CD4-positive, alpha-beta T cell (primary cell): ENCODE measurements around the gene AP1M1. TPM values are rescaled to one million over a fixed set of nuclear protein-coding genes. Genes with fewer than 3 reads are reported as not detected.

Experiments
- ATAC-seq: fragments of 200-7000 bp; cut with Tn5 transposase; one replicate; pipeline ENCODE4 v1.10.0; 2022; ENCODE audit warnings: mild to moderate bottlenecking; ENCODE audit not compliant: poor library complexity
- CTCF ChIA-PET: fragments of 350-600 bp; sonication (Branson Sonifier 250); formaldehyde crosslinking; loops from one replicate; lab custom pipeline; 2021; ENCODE audit warnings: antibody characterized with exemption, inconsistent platforms; lab: Charles Lee
- POLR2A ChIA-PET: fragments of 350-600 bp; sonication (Branson Sonifier 250); formaldehyde crosslinking; loops from one replicate; lab custom pipeline; 2021; ENCODE audit warnings: antibody characterized with exemption, inconsistent platforms; lab: Charles Lee
- DNase-seq, 14 experiments: peaks; one replicate each; pipeline ENCODE4 v3.0.0-alpha.2; 2013 to 2020; ENCODE audit warnings: mixed read lengths in 2 of 14
- H3K27ac ChIP-seq, 2 donors: one replicate each; pipeline versions ENCODE4 v1.5.1 to v1.7.0; 2013; ENCODE audit warnings: low read length in 2 of 2, low read depth in 1 of 2, mild to moderate bottlenecking in 1 of 2
- H3K27me3 ChIP-seq, 2 experiments: 1 replicate in 1 of 2; 2 replicates in 1 of 2; pipeline versions ENCODE4 v1.6.1 to v1.7.0; 2013; ENCODE audit warnings: low read length in 2 of 2, control low read depth in 1 of 2, mild to moderate bottlenecking in 1 of 2, moderate library complexity in 1 of 2; ENCODE audit not compliant: insufficient read depth in 2 of 2, control insufficient read depth in 1 of 2
- H3K36me3 ChIP-seq: one replicate; pipeline ENCODE4 v1.6.1; 2013; ENCODE audit warnings: low read length, control low read depth; ENCODE audit not compliant: insufficient read depth
- H3K4me1 ChIP-seq: one replicate; pipeline ENCODE4 v1.6.1; 2013; ENCODE audit warnings: low read length, control low read depth; ENCODE audit not compliant: insufficient read depth
- H3K4me3 ChIP-seq: one replicate; pipeline ENCODE4 v1.5.1; 2013; ENCODE audit warnings: mild to moderate bottlenecking, low read length, moderate library complexity
- H3K9me3 ChIP-seq, 2 experiments: 1 replicate in 1 of 2; 2 replicates in 1 of 2; pipeline versions ENCODE4 v1.6.1 to v1.7.0; 2013; ENCODE audit warnings: low read length in 2 of 2, mild to moderate bottlenecking in 2 of 2, control low read depth in 1 of 2, moderate library complexity in 1 of 2; ENCODE audit not compliant: control insufficient read depth in 1 of 2, insufficient read depth in 1 of 2
- H3K27ac Mint-ChIP-seq: one replicate; pipeline ENCODE4 v1.8.0; 2020; ENCODE audit warnings: mixed read lengths
- H3K27me3 Mint-ChIP-seq: one replicate; pipeline ENCODE4 v1.8.0; 2021; ENCODE audit warnings: mixed read lengths
- H3K36me3 Mint-ChIP-seq: one replicate; pipeline ENCODE4 v1.8.0; 2021; ENCODE audit warnings: low read depth, mixed read lengths
- H3K4me1 Mint-ChIP-seq: one replicate; pipeline ENCODE4 v1.8.0; 2021; ENCODE audit warnings: low read depth, mixed read lengths
- H3K4me3 Mint-ChIP-seq: one replicate; pipeline ENCODE4 v1.8.0; 2020; ENCODE audit warnings: mild to moderate bottlenecking, mixed read lengths
- H3K9me3 Mint-ChIP-seq: one replicate; pipeline ENCODE4 v1.8.0; 2020; ENCODE audit warnings: mixed read lengths
- CTCF ChIP-seq: fragments of 200-600 bp; IDR thresholded peaks from one replicate; pipeline ENCODE4 v1.8.0; 2022; ENCODE audit warnings: antibody characterized with exemption, mild to moderate bottlenecking
- intact Hi-C, 2 experiments: fragments of 100-400 bp; cut with DNase I in 1 of 2; cut with micrococcal nuclease in 1 of 2; formaldehyde crosslinking; loops; one replicate each; pipeline versions ENCODE4 v1.15.1 to v1.9.0; 2023 to 2025; cut with DNase I, micrococcal nuclease
- total RNA-seq, 174 experiments: library from RNA in 2 of 174; stranded (reverse) in 2 of 174; gene quantifications; one replicate each; pipeline ENCODE4 v1.2.3 and lab custom pipeline; 2021 to 2026

The AP1M1 gene
- total RNA-seq, 2 experiments from 2014 or later = 52.1 to 58.3 TPM

GRCh38 chr19:16285769-16286498, 88.2 kb downstream of the AP1M1 start:
- ATAC-seq = peak; percentile 38
- intact Hi-C loops = no loop called here
- no peak for TF ChIP-seq CTCF
- DNase-seq = peak in 3 of 14 experiments; percentile 19 to 64 (median 64)
- Histone ChIP-seq H3K27me3 (peaks cover 0 to 2% of the 10 kb centered on the region in 2 experiments), H3K4me1 (peaks cover 47% of the 10 kb centered on the region), H3K9me3 (no peaks in the 10 kb centered on the region), H3K27ac (no peak overlapping the region), H3K4me3 (peak overlapping the region; percentile 27), H3K36me3 (no peaks in the 10 kb centered on the region)
- ChIA-PET CTCF (no interaction called here), POLR2A (interaction anchor here (0.6 to 1.5 kb wide), 4 partner anchors 17 to 931 kb away, joined by 3 to 4 read pairs (median 4); partner anchors contain the start of gene KLF2)
- no peaks in the 10 kb centered on the region for H3K27me3 Mint-ChIP-seq
- H3K4me1 Mint-ChIP-seq = peaks cover 54% of the 10 kb centered on the region
- H3K4me3 Mint-ChIP-seq = peak overlapping the region; percentile 56
- H3K36me3 Mint-ChIP-seq = no peaks in the 10 kb centered on the region
- H3K27ac Mint-ChIP-seq = peak overlapping the region; percentile 12
- no peaks in the 10 kb centered on the region for H3K9me3 Mint-ChIP-seq

GRCh38 chr19:16288544-16288943, 90.8 kb downstream of the AP1M1 start:
- POLR2A ChIA-PET = interaction anchor here (0.8 to 1.2 kb wide), 2 partner anchors 22 to 40 kb away, joined by 4 read pairs; no protein-coding TSS in a partner anchor
- CTCF ChIA-PET = no interaction called here
- Histone ChIP-seq H3K27ac (no peak overlapping the region), H3K27me3 (peaks cover 0 to 2% of the 10 kb centered on the region in 2 experiments), H3K4me1 (peaks cover 33% of the 10 kb centered on the region), H3K9me3 (no peaks in the 10 kb centered on the region), H3K4me3 (no peak overlapping the region), H3K36me3 (no peaks in the 10 kb centered on the region)
- ATAC-seq (no peak), DNase-seq (peak in 2 of 14 experiments; percentile 27 to 31)
- H3K27ac Mint-ChIP-seq = no peak overlapping the region
- no peaks in the 10 kb centered on the region for H3K27me3 Mint-ChIP-seq
- no peak for TF ChIP-seq CTCF
- intact Hi-C loops = no loop called here
- no peaks in the 10 kb centered on the region for H3K36me3 Mint-ChIP-seq
- H3K4me3 Mint-ChIP-seq = no peak overlapping the region
- peaks cover 37% of the 10 kb centered on the region for H3K4me1 Mint-ChIP-seq
- no peaks in the 10 kb centered on the region for H3K9me3 Mint-ChIP-seq

GRCh38 chr19:16289594-16289993, 91.9 kb downstream of the AP1M1 start:
- Mint-ChIP-seq H3K36me3 (no peaks in the 10 kb centered on the region), H3K27me3 (no peaks in the 10 kb centered on the region), H3K4me3 (no peak overlapping the region), H3K4me1 (peaks cover 27% of the 10 kb centered on the region), H3K9me3 (no peaks in the 10 kb centered on the region), H3K27ac (no peak overlapping the region)
- Histone ChIP-seq H3K36me3 (no peaks in the 10 kb centered on the region), H3K27ac (no peak overlapping the region), H3K4me1 (peaks cover 22% of the 10 kb centered on the region), H3K9me3 (no peaks in the 10 kb centered on the region), H3K27me3 (peaks cover 0 to 2% of the 10 kb centered on the region in 2 experiments), H3K4me3 (no peak overlapping the region)
- ChIA-PET POLR2A (interaction anchor here (0.6 to 1.2 kb wide), 3 partner anchors 35 to 832 kb away, joined by 4 read pairs; partner anchors contain the start of gene KLF2), CTCF (no interaction called here)
- TF ChIP-seq CTCF = no peak
- intact Hi-C loops = no loop called here
- peak in 3 of 14 experiments; percentile 33 to 37 (median 33) for DNase-seq
- ATAC-seq = no peak
